SU-DHL-6 (cell line): ENCODE data around the gene ZGLP1.

ENCODE experiments used
- EZH2phosphoT487 ChIP-seq: fragments of 200-600 bp; sonication (generic), shearing (Covaris generic); conservative IDR thresholded peaks from 2 replicates; pipeline ENCODE4 v1.6.1; 2018; ENCODE audit warnings: mild to moderate bottlenecking, antibody characterized with exemption, low read length, moderate library complexity, mixed read lengths
- TF ChIP-seq, protein P1 (sequence below): fragments of 200-600 bp; sonication (generic); IDR thresholded peaks from one replicate; pipeline ENCODE4 v1.5.1; 2017; ENCODE audit warnings: antibody characterized with exemption, mild to moderate bottlenecking, low read length, moderate library complexity; ENCODE audit not compliant: insufficient read depth, poor library complexity, severe bottlenecking

DNA sequence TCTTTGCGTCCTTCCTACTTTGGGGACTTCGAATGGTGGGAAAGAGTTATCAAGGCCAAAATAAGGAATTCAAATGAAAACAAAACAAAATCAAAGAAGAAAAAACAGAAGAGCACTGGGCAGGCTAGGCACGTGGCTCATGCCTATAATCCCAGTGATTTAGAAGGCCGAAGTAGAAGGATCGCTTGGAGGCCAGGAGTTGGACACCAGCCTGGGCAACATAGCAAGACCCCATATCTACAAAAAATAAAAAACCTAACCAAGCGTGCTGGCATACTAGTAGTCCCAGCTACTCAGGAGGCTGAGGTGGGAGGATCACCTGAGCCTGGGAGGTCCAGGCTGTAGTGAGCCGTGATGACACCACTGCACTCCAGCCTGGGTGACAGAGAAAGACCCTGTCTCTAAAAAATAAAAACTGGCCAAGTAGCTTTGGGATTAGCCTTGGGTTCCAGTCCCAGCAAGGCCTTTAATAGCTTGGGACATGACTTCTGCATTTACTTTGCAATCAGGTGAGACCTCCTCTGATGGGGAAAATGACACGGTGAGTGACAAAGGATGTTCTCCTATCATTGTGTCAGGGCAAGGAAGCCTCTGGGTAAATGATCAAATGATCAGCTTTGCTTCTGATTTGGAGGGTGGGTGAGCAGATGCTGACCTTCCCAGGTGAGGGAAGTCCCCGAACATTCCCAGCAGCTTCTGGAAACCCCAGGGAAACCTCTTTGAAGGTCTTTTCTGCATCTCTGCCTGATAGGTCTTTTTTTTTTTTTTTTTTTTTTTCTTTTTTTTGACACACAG, 31.6 kb downstream of the ZGLP1 start:
- TF ChIP-seq, protein P1, sequence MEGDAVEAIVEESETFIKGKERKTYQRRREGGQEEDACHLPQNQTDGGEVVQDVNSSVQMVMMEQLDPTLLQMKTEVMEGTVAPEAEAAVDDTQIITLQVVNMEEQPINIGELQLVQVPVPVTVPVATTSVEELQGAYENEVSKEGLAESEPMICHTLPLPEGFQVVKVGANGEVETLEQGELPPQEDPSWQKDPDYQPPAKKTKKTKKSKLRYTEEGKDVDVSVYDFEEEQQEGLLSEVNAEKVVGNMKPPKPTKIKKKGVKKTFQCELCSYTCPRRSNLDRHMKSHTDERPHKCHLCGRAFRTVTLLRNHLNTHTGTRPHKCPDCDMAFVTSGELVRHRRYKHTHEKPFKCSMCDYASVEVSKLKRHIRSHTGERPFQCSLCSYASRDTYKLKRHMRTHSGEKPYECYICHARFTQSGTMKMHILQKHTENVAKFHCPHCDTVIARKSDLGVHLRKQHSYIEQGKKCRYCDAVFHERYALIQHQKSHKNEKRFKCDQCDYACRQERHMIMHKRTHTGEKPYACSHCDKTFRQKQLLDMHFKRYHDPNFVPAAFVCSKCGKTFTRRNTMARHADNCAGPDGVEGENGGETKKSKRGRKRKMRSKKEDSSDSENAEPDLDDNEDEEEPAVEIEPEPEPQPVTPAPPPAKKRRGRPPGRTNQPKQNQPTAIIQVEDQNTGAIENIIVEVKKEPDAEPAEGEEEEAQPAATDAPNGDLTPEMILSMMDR = no peak
- TF ChIP-seq EZH2phosphoT487 = no peak
